ENCODE results near the gene PIGO.

PIGO gene

GRCh38 chr9:35096035-35096849, at the start of gene PIGO:
Gene PIGO (minus strand): TSS chr9:35096591. CDS start chr9:35095565, 1,026 bp downstream.
- DNase-seq, result peak; percentile 73 to 80

GRCh38 chr9:35142037-35142436, 45.6 kb upstream of the PIGO start:
- no peak for DNase-seq

- no peak for DNase-seq
These were observed 43.7 kb upstream of the PIGO start for GRCh38 chr9:35140093-35140492.

DNA sequence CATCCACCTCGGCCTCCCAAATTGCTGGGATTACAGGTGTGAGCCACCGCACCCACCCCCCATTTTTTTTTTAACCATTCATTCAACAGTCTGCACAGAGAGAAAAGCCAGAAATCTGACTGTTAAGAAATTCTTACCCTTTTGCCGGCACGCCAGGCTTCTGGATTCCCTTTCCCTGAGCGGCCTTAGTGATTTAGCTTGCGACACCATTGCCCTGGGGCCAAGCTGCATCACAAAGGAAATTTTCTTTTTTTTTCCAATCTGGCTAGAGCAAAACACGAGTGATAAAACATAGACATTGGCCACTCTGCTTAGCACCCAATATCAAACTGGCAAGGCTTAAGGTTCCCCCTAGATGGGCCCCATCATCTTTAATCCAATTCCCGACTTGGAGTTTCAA, 40.5 kb upstream of the PIGO start:
- no peak for DNase-seq

DNA sequence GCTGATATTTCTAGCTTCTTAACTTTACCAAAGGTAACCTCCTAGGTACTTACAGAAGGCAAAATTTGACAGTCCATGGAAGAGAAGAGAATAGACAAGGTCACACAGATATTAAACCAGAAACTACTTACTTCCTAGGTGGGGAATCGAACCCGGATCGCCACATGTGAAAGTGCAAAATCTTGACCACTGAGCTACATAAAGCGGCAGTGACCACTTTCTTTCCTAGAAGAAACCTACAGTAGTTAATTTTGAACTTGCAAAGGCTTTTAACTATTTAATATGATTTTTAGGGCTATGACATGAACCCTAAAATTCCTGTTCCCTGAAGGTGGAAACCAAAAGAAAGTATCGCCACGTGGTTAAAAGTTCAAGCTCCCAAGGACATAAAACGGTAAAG, 39.6 kb upstream of the PIGO start:
- no peak for DNase-seq

- no peak for DNase-seq
These were observed 38.5 kb upstream of the PIGO start for GRCh38 chr9:35134920-35135319.

DNA sequence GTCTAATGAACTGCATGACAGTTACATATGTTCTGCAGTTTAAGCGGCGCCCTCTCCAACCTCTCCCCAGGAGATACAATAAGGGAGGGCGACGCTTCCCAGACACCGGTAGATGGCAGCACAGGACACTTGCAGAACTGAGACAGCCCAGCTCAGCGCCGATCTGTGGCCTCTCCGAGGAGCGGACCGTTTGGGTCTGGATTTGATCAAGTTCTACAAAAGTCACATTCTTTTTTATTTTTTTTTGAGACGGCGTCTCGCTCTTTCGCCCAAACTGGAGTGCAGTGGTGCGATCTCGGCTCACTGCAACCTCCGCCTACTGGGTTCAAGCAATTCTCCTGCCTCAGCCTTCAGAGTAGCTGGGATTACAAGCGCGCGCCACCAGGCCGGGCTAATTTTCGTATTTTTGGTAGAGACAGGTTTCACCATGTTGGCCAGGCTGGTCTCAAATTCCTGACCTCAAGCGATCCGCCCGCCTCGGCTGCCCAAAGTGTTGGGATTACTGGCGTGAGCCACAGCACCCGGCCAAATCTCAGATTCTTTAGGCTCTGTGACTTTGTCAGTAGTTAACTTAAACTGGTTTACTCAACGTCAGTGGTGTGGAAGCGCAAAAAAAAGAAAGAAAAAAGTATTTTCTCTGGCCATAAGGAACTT, 20.6 kb upstream of the PIGO start:
- peak; percentile 77 to 85 for DNase-seq

GRCh38 chr9:35116539-35116897, 20.1 kb upstream of the PIGO start:
- no peak for DNase-seq

DNA sequence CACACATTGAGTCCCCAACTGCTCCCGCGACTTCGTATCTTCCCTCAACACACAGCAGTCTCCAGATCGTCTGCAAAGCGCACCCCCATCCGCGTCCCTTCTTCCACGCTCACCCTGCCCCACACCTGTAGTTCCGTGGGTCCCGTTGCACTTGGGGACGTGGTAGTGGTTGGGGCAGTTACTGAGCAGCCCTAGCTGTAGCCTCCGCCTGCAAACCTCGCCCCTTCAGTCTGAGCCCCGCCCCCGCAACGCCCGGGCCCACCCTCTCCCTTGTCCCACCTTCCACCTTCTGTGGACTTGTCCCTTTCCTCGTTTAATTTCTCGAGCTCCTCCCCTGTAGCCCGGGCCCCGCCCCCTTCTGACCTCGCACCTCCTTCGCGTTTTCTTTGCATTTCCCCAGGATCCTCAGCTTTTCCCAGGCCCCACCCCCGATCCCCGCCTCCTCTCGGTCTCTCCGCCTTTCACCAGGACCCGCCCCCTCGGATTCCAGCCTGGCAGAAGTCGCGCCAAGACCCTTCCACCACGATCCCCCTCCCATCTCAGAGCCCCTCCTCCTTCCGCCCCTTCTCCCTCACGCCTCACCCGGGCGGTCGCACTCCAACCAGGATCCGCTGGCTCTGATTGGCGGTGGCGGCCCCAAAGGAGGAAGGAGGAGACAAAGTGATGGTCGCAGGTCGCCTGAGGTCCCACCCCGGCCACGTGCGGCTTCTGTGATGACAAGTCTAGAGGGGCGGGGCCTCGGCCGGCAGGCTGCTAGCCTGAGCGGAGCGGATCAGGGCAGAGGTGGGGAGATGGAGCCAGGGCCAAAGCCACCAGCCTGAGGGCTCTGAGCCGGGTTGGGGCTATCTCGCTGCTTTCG, 19.5 kb upstream of the PIGO start, which contains the start of gene ATOSB:
Gene ATOSB (minus strand): TSS at position 183 of the 859 bp plus-strand sequence. CDS start 7,588 bp downstream, outside the sequence.
- peak; percentile 91 to 94 for DNase-seq

DNA sequence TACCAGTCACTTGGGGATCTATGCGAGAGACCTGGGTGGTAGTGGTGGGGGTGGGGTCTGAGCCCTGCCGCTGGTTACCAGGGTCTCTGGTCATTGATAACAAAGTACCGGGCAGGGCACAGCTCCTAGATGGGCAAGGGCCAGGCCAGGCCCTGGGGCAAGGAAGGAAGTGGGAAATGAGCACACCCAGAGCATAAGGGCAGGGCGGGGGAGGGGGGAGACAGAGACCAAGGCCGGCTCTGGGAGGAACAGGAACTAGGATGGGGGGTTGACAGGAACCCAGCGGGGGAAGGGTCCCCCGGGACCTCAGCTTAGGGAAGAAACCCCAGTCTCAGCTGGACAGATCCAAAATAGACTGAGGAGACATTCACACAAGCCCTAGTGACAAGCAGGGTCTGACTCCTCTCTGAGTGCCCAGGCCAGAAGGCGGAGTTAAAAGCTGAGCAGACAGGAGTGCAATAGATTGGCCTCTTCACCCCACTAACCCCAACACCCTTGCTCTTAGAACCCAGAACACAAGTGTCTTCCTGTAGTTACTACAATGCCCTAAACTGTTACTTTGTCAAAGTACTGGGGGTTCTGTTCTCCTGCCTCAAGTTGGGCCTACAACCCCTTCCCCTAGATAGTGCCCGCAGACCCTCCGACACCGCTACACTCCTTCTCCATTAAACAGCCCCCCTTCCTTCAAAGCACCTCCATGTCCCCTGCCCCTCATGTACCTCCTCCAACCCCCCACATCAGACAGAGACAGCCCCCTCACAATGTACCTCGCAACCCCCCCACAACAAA, 18.6 kb upstream of the PIGO start:
- peak; percentile 86 to 88 for DNase-seq

- DNase-seq, result peak; percentile 84 to 85
These were observed 17.9 kb upstream of the PIGO start for GRCh38 chr9:35114113-35114839.

DNA sequence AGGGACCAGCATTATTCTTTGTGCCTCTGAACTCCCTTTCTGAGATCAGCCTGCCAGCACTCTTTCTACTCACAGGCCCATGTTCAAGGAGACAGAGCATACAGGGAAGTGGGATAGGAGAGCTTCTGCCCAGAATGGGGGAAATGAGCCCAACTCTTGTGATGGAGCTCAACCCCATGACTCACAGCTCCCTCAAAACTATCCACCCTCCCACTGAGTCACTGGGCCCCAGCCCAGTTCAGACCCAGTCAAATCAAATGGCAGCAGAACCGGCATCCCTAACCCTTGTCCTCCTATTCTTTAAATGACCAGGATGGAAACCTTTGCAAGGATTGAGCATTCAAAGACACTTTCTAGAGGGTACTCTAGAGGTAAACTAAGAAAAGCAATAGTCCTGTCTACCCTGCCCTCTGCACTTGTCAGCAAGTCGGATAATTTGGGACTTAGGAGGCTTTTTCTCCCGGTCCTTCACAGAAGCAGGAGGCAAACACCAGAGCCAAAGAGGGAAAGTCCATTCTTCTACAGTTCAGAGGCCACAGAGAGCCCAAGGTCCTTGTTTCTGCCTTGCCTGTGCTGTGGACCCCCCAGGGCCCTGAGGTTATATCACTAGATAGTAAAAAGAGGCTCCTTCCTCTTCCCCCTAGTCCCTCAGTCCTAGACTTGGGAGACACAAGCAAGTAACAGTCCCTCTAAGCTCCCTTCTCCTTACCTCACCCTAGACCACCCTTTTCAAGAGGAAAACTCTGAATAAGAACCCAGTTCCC, 16.0 kb upstream of the PIGO start:
- DNase-seq, result no peak

DNA sequence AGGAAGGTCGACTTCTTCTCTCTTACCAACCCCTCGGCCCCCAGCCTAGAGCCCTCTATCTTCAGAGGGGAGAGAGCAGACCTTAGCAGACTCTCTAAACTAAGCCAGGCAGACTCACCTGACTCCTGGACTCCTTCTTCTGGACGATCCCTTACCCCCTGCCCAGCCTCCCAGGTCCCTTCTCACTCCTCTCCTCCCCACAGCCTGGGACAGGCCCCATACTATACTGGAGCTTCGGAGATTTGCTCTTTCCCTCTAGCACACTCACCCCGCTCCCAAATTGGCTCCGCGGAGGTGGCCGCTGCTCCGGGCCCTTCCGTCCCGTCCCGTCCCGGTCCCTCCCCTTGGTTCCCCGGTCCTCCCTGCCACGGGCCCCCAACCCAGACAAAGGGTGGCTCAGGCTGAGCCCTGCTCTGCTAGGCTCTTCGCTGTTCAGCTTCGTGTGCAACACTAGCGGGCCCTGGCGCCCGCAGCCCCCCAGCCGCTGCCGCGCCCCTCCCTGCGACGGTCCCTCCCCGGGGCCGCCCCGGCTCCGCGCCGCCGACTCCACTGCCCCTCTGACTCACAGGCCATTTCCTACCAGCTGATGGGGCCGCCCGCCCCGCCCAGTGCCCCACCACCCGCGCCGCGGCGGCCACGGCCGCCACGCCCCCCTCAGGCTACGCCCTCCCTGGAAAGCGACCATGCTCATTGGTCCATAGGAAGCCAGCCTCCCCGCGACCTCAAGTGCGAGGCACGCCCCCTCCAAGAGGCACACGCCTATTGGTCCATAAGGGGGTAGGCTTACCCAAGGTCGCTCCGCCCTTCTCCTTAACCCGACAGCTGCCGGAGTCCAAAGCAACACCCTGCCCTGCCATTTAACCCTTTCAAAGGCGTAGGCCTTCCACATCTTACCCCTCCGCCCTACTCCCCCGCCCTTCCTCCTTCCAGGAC, 14.9 kb upstream of the PIGO start:
- DNase-seq, result peak; percentile 87 to 94

GRCh38 chr9:35110327-35110761, 14.0 kb upstream of the PIGO start:
- no peak for DNase-seq

- no peak for DNase-seq
These were observed 12.7 kb upstream of the PIGO start for GRCh38 chr9:35108946-35109575.

GRCh38 chr9:35108461-35108860, 12.1 kb upstream of the PIGO start:
- DNase-seq, result no peak

- DNase-seq, result no peak
These were observed 11.2 kb upstream of the PIGO start for GRCh38 chr9:35107297-35108290.

DNA sequence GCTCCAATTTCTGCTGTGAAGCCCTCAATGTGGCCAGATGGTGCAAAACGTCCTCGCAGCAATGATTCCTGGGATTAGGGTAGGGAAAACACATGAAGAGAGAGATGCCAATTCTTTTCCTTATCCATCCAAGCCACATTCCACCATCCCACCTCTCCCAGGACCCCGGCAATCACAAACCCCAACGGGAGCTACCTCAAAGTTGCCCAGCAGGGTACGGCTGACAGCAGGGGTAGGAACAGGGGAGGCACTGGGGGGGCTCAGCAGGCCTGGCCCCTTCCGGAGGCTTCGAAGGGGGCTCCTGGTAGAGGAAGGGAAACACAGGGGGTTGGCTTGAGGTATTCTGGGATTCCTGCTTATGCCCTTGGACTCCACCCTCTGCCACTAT, 9.9 kb upstream of the PIGO start:
- DNase-seq, result no peak

Measured in AML-193 (cell line).